Upper lobe of left lung (tissue), 6 donors: ENCODE measurements around the gene MKI67. TPM values are rescaled to one million over a fixed set of nuclear protein-coding genes. Genes with fewer than 3 reads are reported as not detected.

ENCODE experiments used
- ATAC-seq, 2 donors: fragments of 200-7000 bp; cut with Tn5 transposase; one replicate each; pipeline ENCODE4 v1.9.1; 2022; ENCODE audit warnings: mild to moderate bottlenecking in 2 of 2, moderate library complexity in 2 of 2; ENCODE audit not compliant: low FRiP score in 2 of 2
- DNase-seq, 2 donors: peaks; one replicate each; pipeline ENCODE4 v3.0.0-alpha.2; 2019 to 2020
- H3K27ac ChIP-seq, 4 donors: fragments of 200-600 bp; sonication (generic); one replicate each; pipeline ENCODE4 v1.5.1; 2016 to 2019
- H3K27me3 ChIP-seq, 4 donors: fragments of 200-600 bp; sonication (generic); one replicate each; pipeline ENCODE4 v1.5.1; 2017 to 2019
- H3K36me3 ChIP-seq, 4 donors: fragments of 200-600 bp; sonication (generic); one replicate each; pipeline ENCODE4 v1.5.1; 2016 to 2019
- H3K4me1 ChIP-seq, 4 donors: fragments of 200-600 bp; sonication (generic); one replicate each; pipeline ENCODE4 v1.5.1; 2018 to 2019
- H3K4me3 ChIP-seq, 4 donors: fragments of 200-600 bp; sonication (generic); one replicate each; pipeline ENCODE4 v1.5.1; 2017 to 2019; ENCODE audit warnings: mild to moderate bottlenecking in 2 of 4, moderate library complexity in 1 of 4
- H3K9me3 ChIP-seq, 4 donors: fragments of 200-600 bp; sonication (generic); one replicate each; pipeline ENCODE4 v1.5.1; 2018 to 2019
- EP300 ChIP-seq, 4 donors: sonication (generic); formaldehyde crosslinking; IDR thresholded peaks; one replicate each; pipeline ENCODE4 v1.5.1; 2017; ENCODE audit warnings: antibody characterized with exemption in 4 of 4, control low read depth in 2 of 4
- POLR2A ChIP-seq, 4 donors: fragments of 450-650 bp; IDR thresholded peaks; one replicate each; pipeline ENCODE4 v1.5.1; 2016 to 2017; ENCODE audit warnings: antibody characterized with exemption in 4 of 4, mild to moderate bottlenecking in 2 of 4
- POLR2AphosphoS5 ChIP-seq, 2 donors: sonication (generic); formaldehyde crosslinking; IDR thresholded peaks; one replicate each; pipeline ENCODE4 v1.5.1; 2017; ENCODE audit warnings: antibody characterized with exemption in 2 of 2
- WGBS, 2 donors: methylation state at CpG; one replicate each; pipeline ENCODE4 v1.1.5; 2017 to 2018; 5-methylcytosine and 5-hydroxymethylcytosine counted together
- total RNA-seq, 6 donors: library from RNA; depleted of rRNA in 4 of 6; stranded (reverse); fragments of >200 nt in 4 of 6; gene quantifications; one replicate each; pipeline versions ENCODE4 v1.1.0 to v1.2.1, GENCODE V29; 2016 to 2021
- TF ChIP-seq, protein P1 (sequence below), 6 experiments: fragments of 450-650 bp in 4 of 6; fragments of 200-600 bp in 2 of 6; sonication (generic) in 2 of 6; IDR thresholded peaks; one replicate each; pipeline ENCODE4 v1.5.1; 2016 to 2019; ENCODE audit warnings: antibody characterized with exemption in 6 of 6
- donor health status: DM: no; HTN: no; CAD: no; lungs with moderate emphysema.
- donor health status: DM: no; HTN: yes; CAD: no; lungs with severe emphysema.

MKI67 gene
- total RNA-seq, 6 donors from 2014 or later, result 1.0 to 7.3 (median 5.0) TPM

GRCh38 chr10:128078136-128078969, 47.9 kb downstream of the MKI67 start:
- DNase-seq (peak in 1 of 2 donors; percentile 22), ATAC-seq (peak; percentile 54 to 62)
- H3K27ac ChIP-seq, result no peak overlapping the region
- no peaks in the 10 kb centered on the region for H3K27me3 ChIP-seq
- H3K4me1 ChIP-seq, result peaks cover 0 to 5% (median 0%) of the 10 kb centered on the region in 4 donors
- no peaks in the 10 kb centered on the region for H3K9me3 ChIP-seq
- H3K4me3 ChIP-seq, result no peak overlapping the region
- H3K36me3 ChIP-seq, result peaks cover 17 to 87% (median 59%) of the 10 kb centered on the region in 4 donors
- WGBS, 2 donors, result 77 to 78% methylated on average over 13 to 17 of the region's 17 CpGs
- TF ChIP-seq POLR2A (IDR thresholded peaks at IDR 0.05), result no peak
- TF ChIP-seq, protein P1, sequence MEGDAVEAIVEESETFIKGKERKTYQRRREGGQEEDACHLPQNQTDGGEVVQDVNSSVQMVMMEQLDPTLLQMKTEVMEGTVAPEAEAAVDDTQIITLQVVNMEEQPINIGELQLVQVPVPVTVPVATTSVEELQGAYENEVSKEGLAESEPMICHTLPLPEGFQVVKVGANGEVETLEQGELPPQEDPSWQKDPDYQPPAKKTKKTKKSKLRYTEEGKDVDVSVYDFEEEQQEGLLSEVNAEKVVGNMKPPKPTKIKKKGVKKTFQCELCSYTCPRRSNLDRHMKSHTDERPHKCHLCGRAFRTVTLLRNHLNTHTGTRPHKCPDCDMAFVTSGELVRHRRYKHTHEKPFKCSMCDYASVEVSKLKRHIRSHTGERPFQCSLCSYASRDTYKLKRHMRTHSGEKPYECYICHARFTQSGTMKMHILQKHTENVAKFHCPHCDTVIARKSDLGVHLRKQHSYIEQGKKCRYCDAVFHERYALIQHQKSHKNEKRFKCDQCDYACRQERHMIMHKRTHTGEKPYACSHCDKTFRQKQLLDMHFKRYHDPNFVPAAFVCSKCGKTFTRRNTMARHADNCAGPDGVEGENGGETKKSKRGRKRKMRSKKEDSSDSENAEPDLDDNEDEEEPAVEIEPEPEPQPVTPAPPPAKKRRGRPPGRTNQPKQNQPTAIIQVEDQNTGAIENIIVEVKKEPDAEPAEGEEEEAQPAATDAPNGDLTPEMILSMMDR (IDR thresholded peaks at IDR 0.05), result peak in 5 of 6 experiments; percentile 45 to 65 (median 49)

DNA sequence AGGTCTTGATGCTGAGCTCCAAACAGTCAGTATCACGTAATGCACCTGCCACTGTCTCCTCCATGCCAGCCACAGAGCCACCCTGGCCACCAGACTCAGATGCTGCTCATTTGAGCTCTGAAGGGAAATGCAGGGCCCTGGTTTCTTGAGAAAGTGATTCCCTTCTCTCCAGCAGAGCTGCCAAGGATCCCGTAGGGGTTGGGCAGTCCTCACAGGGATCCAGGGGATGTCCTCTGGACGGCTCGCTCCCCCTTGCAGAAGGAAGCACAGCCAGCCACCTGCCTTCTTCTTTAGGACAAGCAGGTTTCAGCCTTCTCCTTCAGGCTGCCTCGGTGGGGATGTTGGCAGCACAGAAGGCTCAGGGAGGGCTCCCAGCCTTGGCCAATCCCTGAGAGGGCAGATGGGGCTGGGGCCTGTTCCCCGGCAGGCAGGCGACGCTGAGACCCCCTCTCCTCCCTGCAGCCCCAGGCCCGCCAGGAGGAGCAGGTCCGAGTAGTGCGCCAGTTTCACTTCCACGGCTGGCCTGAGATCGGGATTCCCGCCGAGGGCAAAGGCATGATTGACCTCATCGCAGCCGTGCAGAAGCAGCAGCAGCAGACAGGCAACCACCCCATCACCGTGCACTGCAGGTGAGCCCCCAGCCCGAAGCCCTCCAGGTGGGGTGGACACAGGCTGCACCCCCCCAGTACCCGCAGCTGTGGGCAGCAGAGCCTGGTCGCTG, 48.9 kb downstream of the MKI67 start:
- H3K9me3 ChIP-seq, result no peaks in the 10 kb centered on the region
- no peaks in the 10 kb centered on the region for H3K27me3 ChIP-seq
- DNase-seq, result peak in 1 of 2 donors; percentile 17
- H3K36me3 ChIP-seq, result peaks cover 17 to 91% (median 67%) of the 10 kb centered on the region in 4 donors
- H3K4me3 ChIP-seq, result no peak overlapping the region
- ATAC-seq, result no peak
- H3K27ac ChIP-seq, result no peak overlapping the region
- H3K4me1 ChIP-seq, result peaks cover 0 to 7% (median 0%) of the 10 kb centered on the region in 4 donors
- WGBS, 2 donors, result 95 to 97% methylated on average over 6 to 21 of the region's 21 CpGs
- TF ChIP-seq POLR2A (IDR thresholded peaks at IDR 0.05), result no peak
- no peak for TF ChIP-seq EP300 (IDR thresholded peaks at IDR 0.05)
- TF ChIP-seq, protein P1 (IDR thresholded peaks at IDR 0.05), result no peak
- no peak for TF ChIP-seq POLR2AphosphoS5 (IDR thresholded peaks at IDR 0.05)

GRCh38 chr10:128074589-128074988, 51.6 kb downstream of the MKI67 start:
- TF ChIP-seq EP300 (IDR thresholded peaks at IDR 0.05) (no peak), POLR2AphosphoS5 (IDR thresholded peaks at IDR 0.05) (no peak), POLR2A (IDR thresholded peaks at IDR 0.05) (no peak)
- TF ChIP-seq, protein P1 (IDR thresholded peaks at IDR 0.05), result no peak
- Histone ChIP-seq H3K9me3 (no peaks in the 10 kb centered on the region), H3K4me1 (peaks cover 0 to 7% (median 0%) of the 10 kb centered on the region in 4 donors), H3K4me3 (no peak overlapping the region), H3K27me3 (no peaks in the 10 kb centered on the region), H3K36me3 (peaks cover 19 to 95% (median 75%) of the 10 kb centered on the region in 4 donors), H3K27ac (no peak overlapping the region)
- ATAC-seq (no peak), DNase-seq (no peak)
- 98% methylated on average over 5 of the region's 5 CpGs for WGBS, 2 donors

DNA sequence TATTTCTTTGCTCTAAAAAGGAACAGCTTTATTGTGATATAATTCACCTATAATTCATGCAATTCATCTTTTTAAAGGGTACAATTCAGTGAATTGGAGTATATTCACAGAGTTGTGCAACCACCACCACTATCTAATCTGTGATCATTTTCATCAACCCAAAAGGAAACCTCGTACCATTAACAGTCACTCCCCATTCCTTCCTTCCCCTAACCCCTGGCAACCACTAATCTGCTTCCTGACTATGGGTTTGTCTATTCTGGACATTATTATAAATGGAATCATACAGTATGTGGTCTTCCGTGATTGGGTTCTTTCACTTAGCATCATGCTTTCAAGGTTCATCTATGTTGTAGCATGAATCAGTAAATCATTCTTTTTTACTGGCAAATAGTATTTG, 52.3 kb downstream of the MKI67 start:
- Histone ChIP-seq H3K4me1 (peaks cover 0 to 10% (median 0%) of the 10 kb centered on the region in 4 donors), H3K27ac (no peak overlapping the region), H3K9me3 (no peaks in the 10 kb centered on the region), H3K36me3 (peaks cover 16 to 95% (median 72%) of the 10 kb centered on the region in 4 donors), H3K4me3 (no peak overlapping the region), H3K27me3 (no peaks in the 10 kb centered on the region)
- TF ChIP-seq POLR2A (IDR thresholded peaks at IDR 0.05) (no peak), EP300 (IDR thresholded peaks at IDR 0.05) (no peak), POLR2AphosphoS5 (IDR thresholded peaks at IDR 0.05) (no peak)
- TF ChIP-seq, protein P1 (IDR thresholded peaks at IDR 0.05), result no peak
- ATAC-seq, result no peak
- DNase-seq, result no peak
- WGBS, 2 donors, result 56 to 57% methylated on average over 2 of the region's 2 CpGs
